ENCODE results near the gene MAP6D1. TPM values are rescaled to one million over a fixed set of nuclear protein-coding genes. Genes with fewer than 3 reads are reported as not detected.

Gene MAP6D1
- total RNA-seq, 1 experiment from 2014 or later: 12.6 TPM

- Histone ChIP-seq H3F3A (ENCODE audit: low read length, unreplicated experiment) (no peaks in the 10 kb centered on the region), H3K4me2 (ENCODE audit: low read length) (no peak overlapping the region), H2AFZ (ENCODE audit: low read length) (no peak overlapping the region), H3K27me3 (ENCODE audit: low read length) (no peaks in the 10 kb centered on the region), H3K27ac (ENCODE audit: low read length) (no peak overlapping the region), H3K9ac (ENCODE audit: low read length) (no peak overlapping the region), H4K20me1 (ENCODE audit: low read length) (no peaks in the 10 kb centered on the region), H3K9me2 (replicated peaks; ENCODE audit: low read length) (no peaks in the 10 kb centered on the region), H3K36me3 (ENCODE audit: low read depth, low read length) (peaks cover 34% of the 10 kb centered on the region), H3K4me1 (ENCODE audit: insufficient read depth, low read length) (no peaks in the 10 kb centered on the region), H3K4me3 (ENCODE audit: low read length) (no peak overlapping the region), H3K9me3 (ENCODE audit: low read length) (no peaks in the 10 kb centered on the region), H3K79me2 (ENCODE audit: low read length) (no peaks in the 10 kb centered on the region)
- ChIA-PET POLR2A (ENCODE audit: unreplicated experiment) (no interaction called here), CTCF (interaction anchor here (0.7 kb wide), 1 partner anchor 485 kb away, joined by 3 read pairs; no protein-coding TSS in a partner anchor)
- BruUV-seq (replicated peaks): no TSS peak
- peak; percentile 38; the same call in 1 of the 2 replicates for ATAC-seq
- no peak for TF ChIP-seq EZH2phosphoT487 (IDR thresholded peaks at IDR 0.05; ENCODE audit: borderline replicate concordance, low read length)
- TF ChIP-seq, protein P1, sequence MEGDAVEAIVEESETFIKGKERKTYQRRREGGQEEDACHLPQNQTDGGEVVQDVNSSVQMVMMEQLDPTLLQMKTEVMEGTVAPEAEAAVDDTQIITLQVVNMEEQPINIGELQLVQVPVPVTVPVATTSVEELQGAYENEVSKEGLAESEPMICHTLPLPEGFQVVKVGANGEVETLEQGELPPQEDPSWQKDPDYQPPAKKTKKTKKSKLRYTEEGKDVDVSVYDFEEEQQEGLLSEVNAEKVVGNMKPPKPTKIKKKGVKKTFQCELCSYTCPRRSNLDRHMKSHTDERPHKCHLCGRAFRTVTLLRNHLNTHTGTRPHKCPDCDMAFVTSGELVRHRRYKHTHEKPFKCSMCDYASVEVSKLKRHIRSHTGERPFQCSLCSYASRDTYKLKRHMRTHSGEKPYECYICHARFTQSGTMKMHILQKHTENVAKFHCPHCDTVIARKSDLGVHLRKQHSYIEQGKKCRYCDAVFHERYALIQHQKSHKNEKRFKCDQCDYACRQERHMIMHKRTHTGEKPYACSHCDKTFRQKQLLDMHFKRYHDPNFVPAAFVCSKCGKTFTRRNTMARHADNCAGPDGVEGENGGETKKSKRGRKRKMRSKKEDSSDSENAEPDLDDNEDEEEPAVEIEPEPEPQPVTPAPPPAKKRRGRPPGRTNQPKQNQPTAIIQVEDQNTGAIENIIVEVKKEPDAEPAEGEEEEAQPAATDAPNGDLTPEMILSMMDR (conservative IDR thresholded peaks at IDR 0.05; ENCODE audit: low read depth, low read length): no peak
- no peak for TF ChIP-seq EZH2 (IDR thresholded peaks at IDR 0.05; ENCODE audit: low read length, unreplicated experiment)
- DNase-seq: no peak
- intact Hi-C loops (cut with micrococcal nuclease): no loop called here
Measured at GRCh38 chr3:183809270-183809669, 16.1 kb downstream of the MAP6D1 start.

DNA sequence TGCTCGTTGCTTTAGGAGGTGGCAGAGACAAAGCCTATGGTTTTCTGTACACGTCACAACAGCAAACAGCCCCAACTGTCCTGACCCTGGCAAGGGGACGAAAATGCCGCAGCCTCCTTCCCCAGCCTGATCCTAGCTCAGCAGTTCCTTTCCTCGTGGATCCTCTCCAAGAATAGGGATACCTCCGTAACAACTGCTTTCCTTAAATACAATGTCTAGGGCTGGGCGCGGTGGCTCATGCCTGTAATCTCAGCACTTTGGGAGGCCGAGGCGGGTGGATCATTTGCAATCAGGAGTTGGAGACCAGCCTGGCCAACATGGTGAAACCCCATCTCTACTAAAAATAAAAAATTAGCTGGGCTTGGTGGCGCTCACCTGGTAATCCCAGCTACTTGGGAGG lies 17.0 kb downstream of the MAP6D1 start:
- H3K9ac ChIP-seq (ENCODE audit: low read length): no peak overlapping the region
- intact Hi-C loops (cut with micrococcal nuclease): no loop called here
- ChIA-PET CTCF (no interaction called here), POLR2A (ENCODE audit: unreplicated experiment) (no interaction called here)
- no peaks in the 10 kb centered on the region for H3F3A ChIP-seq (ENCODE audit: low read length, unreplicated experiment)
- TF ChIP-seq EZH2phosphoT487 (IDR thresholded peaks at IDR 0.05; ENCODE audit: borderline replicate concordance, low read length) (no peak), EZH2 (IDR thresholded peaks at IDR 0.05; ENCODE audit: low read length, unreplicated experiment) (no peak)
- TF ChIP-seq, protein P1 (conservative IDR thresholded peaks at IDR 0.05; ENCODE audit: low read depth, low read length): no peak
- H4K20me1 ChIP-seq (ENCODE audit: low read length): no peaks in the 10 kb centered on the region
- no TSS peak for BruUV-seq (replicated peaks)
- H3K27ac ChIP-seq (ENCODE audit: low read length): no peak overlapping the region
- H3K36me3 ChIP-seq (ENCODE audit: low read depth, low read length): peaks cover 40% of the 10 kb centered on the region
- H3K9me3 ChIP-seq (ENCODE audit: low read length): no peaks in the 10 kb centered on the region
- no peak overlapping the region for H3K4me3 ChIP-seq (ENCODE audit: low read length)
- no peaks in the 10 kb centered on the region for H3K4me1 ChIP-seq (ENCODE audit: insufficient read depth, low read length)
- DNase-seq: no peak
- no peaks in the 10 kb centered on the region for H3K27me3 ChIP-seq (ENCODE audit: low read length)
- no peak overlapping the region for H3K4me2 ChIP-seq (ENCODE audit: low read length)
- ATAC-seq: no peak
- no peaks in the 10 kb centered on the region for H3K9me2 ChIP-seq (replicated peaks; ENCODE audit: low read length)
- H3K79me2 ChIP-seq (ENCODE audit: low read length): no peaks in the 10 kb centered on the region
- no peak overlapping the region for H2AFZ ChIP-seq (ENCODE audit: low read length)

- Histone ChIP-seq H3K4me2 (ENCODE audit: low read length) (no peak overlapping the region), H3K36me3 (ENCODE audit: low read depth, low read length) (peaks cover 45% of the 10 kb centered on the region), H3K27me3 (ENCODE audit: low read length) (no peaks in the 10 kb centered on the region), H3F3A (ENCODE audit: low read length, unreplicated experiment) (no peaks in the 10 kb centered on the region), H3K9me3 (ENCODE audit: low read length) (no peaks in the 10 kb centered on the region), H3K27ac (ENCODE audit: low read length) (no peak overlapping the region), H3K4me3 (ENCODE audit: low read length) (no peak overlapping the region), H3K9me2 (replicated peaks; ENCODE audit: low read length) (no peaks in the 10 kb centered on the region), H4K20me1 (ENCODE audit: low read length) (no peaks in the 10 kb centered on the region), H3K9ac (ENCODE audit: low read length) (no peak overlapping the region), H2AFZ (ENCODE audit: low read length) (no peak overlapping the region), H3K79me2 (ENCODE audit: low read length) (no peaks in the 10 kb centered on the region), H3K4me1 (ENCODE audit: insufficient read depth, low read length) (no peaks in the 10 kb centered on the region)
- no TSS peak for BruUV-seq (replicated peaks)
- POLR2A ChIA-PET (ENCODE audit: unreplicated experiment): no interaction called here
- CTCF ChIA-PET: no interaction called here
- ATAC-seq (no peak), DNase-seq (no peak)
- TF ChIP-seq EZH2 (IDR thresholded peaks at IDR 0.05; ENCODE audit: low read length, unreplicated experiment) (no peak), EZH2phosphoT487 (IDR thresholded peaks at IDR 0.05; ENCODE audit: borderline replicate concordance, low read length) (no peak)
- TF ChIP-seq, protein P1 (conservative IDR thresholded peaks at IDR 0.05; ENCODE audit: low read depth, low read length): no peak
- intact Hi-C loops (cut with micrococcal nuclease): no loop called here
Measured at GRCh38 chr3:183807881-183808280, 17.5 kb downstream of the MAP6D1 start.

Data from PC-3 (cell line).